Measurements from ENCODE around the gene GLTP.
A peak's percentile ranks its signal among the peaks of the same experiment; 100 is the strongest.
"Not testable (repeated sequence)": the region's sequence is repeated elsewhere in the genome, so short reads cannot be mapped to it uniquely, and the experiment has no call there.

GLTP gene

DNA sequence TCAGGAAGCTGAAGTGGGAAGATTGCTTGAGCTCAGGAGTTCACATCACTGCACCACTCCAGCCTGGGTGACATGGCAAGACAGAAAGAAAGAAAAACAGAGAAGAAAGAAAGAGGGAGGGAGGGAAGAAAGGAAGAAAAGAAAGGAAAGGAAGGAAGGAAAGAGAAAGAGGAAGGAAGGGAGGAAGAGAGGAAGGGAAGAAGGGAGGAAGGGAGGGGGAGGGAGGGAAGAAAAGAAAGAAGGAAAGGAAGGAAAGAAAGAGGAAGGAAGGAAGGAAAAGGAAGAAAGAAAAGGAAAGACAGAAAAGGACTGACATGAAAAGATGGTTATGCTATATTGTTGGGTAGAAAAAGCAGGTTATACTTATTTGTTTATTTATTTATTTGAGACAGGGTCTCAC, 3.9 kb downstream of the GLTP start:
- no peak for DNase-seq

GRCh38 chr12:109875572-109876131, 4.7 kb downstream of the GLTP start:
- no peak for DNase-seq

DNA sequence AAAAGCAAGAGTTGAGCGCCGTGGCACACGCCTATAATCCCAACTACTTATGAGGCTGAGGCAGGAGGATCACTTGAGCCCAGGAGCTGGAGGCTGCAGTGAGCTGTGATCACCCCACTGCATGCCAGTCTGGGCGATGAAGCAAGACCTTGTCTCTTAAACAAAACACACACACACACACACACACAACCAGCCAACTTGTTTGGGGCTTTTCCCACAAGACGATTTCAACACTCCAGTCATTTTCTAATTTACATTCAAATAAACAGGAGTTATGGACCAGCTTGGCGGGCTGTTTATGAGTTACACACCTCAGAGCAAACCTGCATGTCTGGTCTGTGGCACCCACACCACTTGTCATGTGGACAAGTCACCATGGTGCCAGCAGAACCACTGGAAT, 6.7 kb downstream of the GLTP start:
- no peak for DNase-seq

- no peak for DNase-seq
These were observed 8.6 kb downstream of the GLTP start for GRCh38 chr12:109871668-109872314.

GRCh38 chr12:109870648-109871047, 9.7 kb downstream of the GLTP start:
- no peak for DNase-seq

- DNase-seq: no peak
These were observed 11.9 kb downstream of the GLTP start for GRCh38 chr12:109868182-109869051.

GRCh38 chr12:109864916-109865315, 15.4 kb downstream of the GLTP start:
- DNase-seq: no peak

GRCh38 chr12:109863847-109864712, 16.3 kb downstream of the GLTP start:
- no peak for DNase-seq

GRCh38 chr12:109862491-109862890, 17.9 kb downstream of the GLTP start:
- not testable (repeated sequence) for DNase-seq

- no peak for DNase-seq
These were observed 18.5 kb downstream of the GLTP start for GRCh38 chr12:109861689-109862314.

DNA sequence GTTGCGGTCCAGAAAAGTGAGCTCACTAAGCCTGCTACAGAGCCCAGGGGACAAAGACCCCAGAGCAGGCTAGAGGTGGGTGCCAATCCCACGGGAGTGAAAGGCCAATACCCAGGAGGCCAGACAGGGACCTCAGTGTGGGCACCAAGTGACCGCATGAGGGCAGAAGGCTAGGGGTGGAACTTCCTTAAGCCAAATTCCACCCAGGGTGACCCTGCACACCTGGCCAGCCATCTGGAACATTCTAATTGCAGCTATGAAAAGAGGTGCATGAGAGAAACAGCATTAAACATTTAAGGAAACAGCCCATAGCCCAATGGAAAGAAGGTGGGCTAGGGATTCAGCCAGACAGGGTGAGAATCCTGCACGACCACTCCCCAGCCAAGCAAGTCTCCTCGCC, 19.4 kb downstream of the GLTP start:
- no peak for DNase-seq

DNA sequence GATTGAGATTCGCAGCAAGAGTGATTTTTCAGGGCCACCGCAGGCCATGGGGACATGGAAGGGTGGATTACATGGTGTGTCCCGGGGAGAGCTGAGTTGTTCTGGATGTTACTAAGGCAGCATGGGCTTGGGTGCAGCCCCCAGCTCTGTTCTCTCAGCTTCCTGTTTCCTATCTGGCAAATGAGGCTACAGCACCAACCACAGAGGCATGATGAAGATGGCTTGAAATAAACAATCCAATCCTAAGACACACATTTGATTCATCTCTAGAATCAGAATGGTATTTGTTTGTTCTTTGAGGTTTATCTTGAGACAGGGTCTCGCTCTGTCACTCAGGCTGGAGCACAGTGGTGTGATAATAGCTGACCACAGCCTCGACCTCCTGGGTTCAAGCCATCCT, 21.6 kb downstream of the GLTP start:
- no peak for DNase-seq

GRCh38 chr12:109857715-109858114, 22.6 kb downstream of the GLTP start:
- no peak for DNase-seq

DNA sequence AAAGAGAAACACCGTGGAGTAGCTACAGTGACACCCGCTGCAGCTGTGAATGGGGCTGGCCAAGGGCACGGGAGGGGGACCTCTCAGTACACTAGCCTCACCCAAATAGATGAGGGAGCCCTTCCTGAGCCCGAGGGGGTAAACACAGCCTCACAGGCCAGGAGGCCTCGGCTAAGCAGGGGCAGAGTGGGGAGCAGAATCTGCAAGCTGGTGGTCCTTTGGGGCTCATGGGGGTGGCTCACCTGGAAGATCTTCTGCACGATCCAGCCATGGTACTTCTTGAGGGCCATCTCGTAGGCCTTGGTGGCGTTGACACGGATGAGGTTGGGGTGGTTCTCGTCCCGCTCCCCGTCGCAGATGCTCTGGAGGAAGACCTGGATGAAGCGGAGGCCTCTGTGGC, 25.0 kb downstream of the GLTP start:
- no peak for DNase-seq

GRCh38 chr12:109850518-109850917, 29.8 kb downstream of the GLTP start:
- not testable (repeated sequence) for DNase-seq

- DNase-seq: no peak
These were observed 33.1 kb downstream of the GLTP start for GRCh38 chr12:109847142-109847735.

DNA sequence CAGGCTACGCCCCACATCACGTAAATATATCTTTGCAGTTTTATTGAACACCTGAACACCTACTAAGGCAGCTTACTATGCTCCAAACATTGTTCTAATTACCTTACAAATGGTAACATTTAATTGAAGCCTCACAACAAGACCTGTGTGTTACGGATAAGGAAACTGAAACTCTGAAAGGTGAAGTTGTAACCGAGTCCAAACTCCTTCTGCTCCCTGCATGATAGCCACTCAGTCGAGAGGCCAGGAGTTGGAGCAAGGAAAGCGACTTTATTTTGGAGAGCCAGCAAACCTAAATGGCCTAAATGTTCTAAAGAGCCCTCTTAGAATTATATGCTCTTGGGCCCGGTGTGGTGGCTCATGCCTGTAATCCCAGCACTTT, 34.5 kb downstream of the GLTP start:
- no peak for DNase-seq

DNA sequence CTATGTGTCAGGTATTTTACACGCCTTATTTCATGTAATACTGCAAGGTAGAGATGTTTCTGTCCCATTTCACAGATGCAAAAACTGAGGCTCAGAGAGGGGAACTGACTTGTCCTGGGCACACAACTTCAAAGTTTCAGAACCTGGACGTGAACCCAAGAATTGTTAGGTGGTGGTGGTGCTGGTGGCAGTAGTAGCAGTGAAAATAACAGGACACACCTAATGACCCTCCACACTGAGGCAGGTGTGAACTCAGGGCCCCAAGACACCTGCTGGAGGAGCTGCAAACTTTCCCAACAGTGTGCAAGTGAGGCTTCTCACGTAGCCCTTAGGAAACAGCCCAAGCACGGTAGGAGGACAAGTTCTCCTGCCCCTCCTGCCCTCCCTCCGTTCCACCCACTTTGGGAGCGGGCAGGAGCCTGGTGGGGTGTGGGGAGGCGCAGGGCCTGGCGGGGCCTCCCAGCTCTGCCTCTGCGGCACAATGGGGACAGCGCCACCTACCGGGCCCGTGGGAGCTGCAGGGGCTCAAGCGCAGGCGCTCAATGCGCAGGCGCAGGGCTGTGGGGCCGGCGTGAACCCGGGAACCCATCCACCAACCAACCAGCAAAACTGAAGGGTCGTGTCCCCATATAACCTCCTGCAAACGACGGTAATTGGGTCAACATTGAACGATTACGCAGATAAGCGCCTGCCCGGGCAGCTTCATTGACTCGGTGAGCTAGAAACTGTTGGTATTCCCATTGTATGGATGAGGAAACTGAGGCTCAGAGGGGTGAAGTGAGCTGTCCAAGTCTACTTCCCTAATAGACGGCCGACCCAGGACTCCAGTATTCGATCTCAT, 35.1 kb downstream of the GLTP start:
- DNase-seq: peak; percentile 92

DNA sequence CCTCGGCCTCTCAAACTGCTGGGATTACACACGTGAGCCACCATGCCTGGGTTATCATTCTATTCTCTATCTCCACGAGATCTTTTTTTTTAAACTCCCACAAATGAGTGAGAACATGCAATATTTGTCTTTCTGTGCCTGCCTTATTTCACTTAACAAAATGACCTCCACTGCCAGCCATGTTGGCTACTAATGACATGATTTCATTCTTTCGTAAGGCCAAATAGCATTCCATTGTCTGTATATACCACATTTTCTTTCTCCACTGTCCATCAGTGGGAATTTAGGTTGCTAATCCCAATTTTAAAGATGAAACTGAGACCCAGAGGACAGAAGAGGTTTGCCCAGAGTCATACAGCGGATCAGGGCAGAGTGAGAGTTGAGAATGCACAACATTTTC, 36.2 kb downstream of the GLTP start:
- DNase-seq: no peak

DNA sequence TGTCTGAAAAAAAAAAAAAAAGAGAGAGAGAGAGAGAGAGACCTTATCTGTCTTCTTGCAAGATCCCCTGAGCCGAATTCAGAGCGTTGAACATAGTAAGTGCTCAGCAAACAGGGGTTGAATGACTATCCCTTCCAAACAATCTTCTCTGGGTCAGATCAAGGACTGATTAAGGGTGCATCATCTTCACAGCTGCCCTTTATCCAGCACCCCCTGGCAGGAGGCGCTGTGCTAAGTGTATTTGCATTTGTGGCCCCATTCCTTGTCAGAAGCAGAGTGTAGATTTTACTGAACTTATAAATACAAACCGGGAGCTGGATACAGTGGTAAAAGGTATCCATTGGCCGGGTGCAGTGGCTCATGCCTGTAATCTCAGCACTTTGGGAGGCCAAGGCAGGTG, 38.3 kb downstream of the GLTP start:
- DNase-seq: no peak

DNA sequence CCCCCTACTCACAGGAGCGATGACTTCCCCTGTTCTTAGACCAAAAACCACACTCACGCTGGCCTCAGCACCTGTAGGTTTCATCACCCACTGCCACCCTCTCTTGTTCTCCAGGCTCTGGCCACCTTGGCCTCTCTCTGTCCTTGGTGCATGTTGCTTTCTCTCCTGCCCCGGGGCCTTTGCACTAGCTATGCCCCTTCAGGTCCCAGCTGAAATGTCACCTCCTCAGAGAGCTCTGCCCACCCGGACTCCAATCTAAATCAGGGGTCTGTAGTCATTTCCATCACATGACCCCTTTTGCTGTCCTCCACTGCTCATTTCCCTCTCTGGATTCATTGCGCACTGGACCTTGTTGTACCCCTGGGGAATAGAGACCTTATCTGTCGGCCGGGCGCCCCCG, 39.0 kb downstream of the GLTP start:
- DNase-seq: no peak

Data from activated T-cell treated with anti-CD3 and anti-CD28 coated beads, Interleukin-2, amount 50 U/mL, for 1 hour (primary cell).